ENCODE data around the gene SLC49A4.

DNA sequence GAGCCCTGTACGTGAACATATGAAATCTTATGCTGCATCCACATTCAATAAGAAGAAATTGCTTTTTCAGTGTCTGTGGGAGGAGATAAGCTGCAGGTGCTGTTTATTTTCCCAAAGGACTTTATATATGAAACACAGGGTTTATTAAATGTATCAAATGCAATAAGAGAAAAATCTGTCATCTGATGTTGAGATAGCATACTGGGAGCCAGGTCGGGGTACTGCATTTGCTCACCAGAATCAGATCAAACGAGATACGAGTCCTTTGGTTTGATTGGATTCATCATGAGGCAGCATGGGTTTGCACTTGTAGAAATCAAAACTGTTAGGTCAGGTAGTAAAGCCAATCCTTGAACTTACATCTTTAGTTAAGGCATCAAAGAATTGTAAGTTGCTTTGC lies 91.4 kb downstream of the SLC49A4 start:
- TF ChIP-seq ZNF543 (CRISPR knock-in tag; IDR thresholded peaks at IDR 0.05) (no peak), SALL2 (CRISPR knock-in tag; IDR thresholded peaks at IDR 0.05) (no peak), IRX3 (CRISPR knock-in tag; IDR thresholded peaks at IDR 0.05; ENCODE audit: borderline replicate concordance, low read depth) (no peak), ZNF24 (IDR thresholded peaks at IDR 0.05) (no peak), ATF7 (IDR thresholded peaks at IDR 0.05) (no peak), ATF7 (CRISPR knock-in tag; IDR thresholded peaks at IDR 0.05) (no peak), ETV6 (CRISPR knock-in tag; conservative IDR thresholded peaks at IDR 0.05) (no peak), MXI1 (IDR thresholded peaks at IDR 0.05; ENCODE audit: borderline replicate concordance, low read depth, low read length) (no peak), POLR2AphosphoS5 (IDR thresholded peaks at IDR 0.05; ENCODE audit: low read depth, low read length) (no peak), JUND (CRISPR knock-in tag; IDR thresholded peaks at IDR 0.05) (no peak)
- TF ChIP-seq, protein P1, sequence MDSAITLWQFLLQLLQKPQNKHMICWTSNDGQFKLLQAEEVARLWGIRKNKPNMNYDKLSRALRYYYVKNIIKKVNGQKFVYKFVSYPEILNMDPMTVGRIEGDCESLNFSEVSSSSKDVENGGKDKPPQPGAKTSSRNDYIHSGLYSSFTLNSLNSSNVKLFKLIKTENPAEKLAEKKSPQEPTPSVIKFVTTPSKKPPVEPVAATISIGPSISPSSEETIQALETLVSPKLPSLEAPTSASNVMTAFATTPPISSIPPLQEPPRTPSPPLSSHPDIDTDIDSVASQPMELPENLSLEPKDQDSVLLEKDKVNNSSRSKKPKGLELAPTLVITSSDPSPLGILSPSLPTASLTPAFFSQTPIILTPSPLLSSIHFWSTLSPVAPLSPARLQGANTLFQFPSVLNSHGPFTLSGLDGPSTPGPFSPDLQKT (CRISPR knock-in tag; IDR thresholded peaks at IDR 0.05; ENCODE audit: borderline replicate concordance) = no peak
- TF ChIP-seq, protein P2, sequence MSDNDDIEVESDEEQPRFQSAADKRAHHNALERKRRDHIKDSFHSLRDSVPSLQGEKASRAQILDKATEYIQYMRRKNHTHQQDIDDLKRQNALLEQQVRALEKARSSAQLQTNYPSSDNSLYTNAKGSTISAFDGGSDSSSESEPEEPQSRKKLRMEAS (IDR thresholded peaks at IDR 0.05) = no peak

Measured in HepG2 (cell line).